WTC11 (cell line): ENCODE measurements around the gene KSR2. TPM values are rescaled to one million over a fixed set of nuclear protein-coding genes. Genes with fewer than 3 reads are reported as not detected.

ENCODE experiments used
- ATAC-seq: fragments of 200-7000 bp; cut with Tn5 transposase; 2 replicates; pipeline ENCODE4 v1.10.0; 2021; ENCODE audit warnings: mild to moderate bottlenecking, moderate library complexity
- CTCF ChIA-PET: fragments of 300-600 bp; sonication (Branson Sonifier 250); formaldehyde crosslinking; loops from one replicate; lab custom pipeline; 2021; ENCODE audit warnings: antibody characterized with exemption; lab: Charles Lee
- POLR2A ChIA-PET: fragments of 350-600 bp; sonication (Branson Sonifier 250); formaldehyde crosslinking; loops from one replicate; lab custom pipeline; 2021; ENCODE audit warnings: antibody characterized with exemption; lab: Charles Lee
- DNase-seq: peaks from one replicate; pipeline ENCODE4 v3.0.0; 2021; ENCODE audit warnings: low spot score
- H3K27ac Mint-ChIP-seq: 2 replicates; pipeline ENCODE4 v1.8.0; 2021; ENCODE audit warnings: mixed read lengths
- H3K27me3 Mint-ChIP-seq: 2 replicates; pipeline ENCODE4 v1.8.0; 2021; ENCODE audit warnings: low read depth, mild to moderate bottlenecking, moderate library complexity, mixed read lengths
- H3K36me3 Mint-ChIP-seq: 2 replicates; pipeline ENCODE4 v1.8.0; 2021; ENCODE audit warnings: mixed read lengths
- H3K4me1 Mint-ChIP-seq: 2 replicates; pipeline ENCODE4 v1.8.0; 2022; ENCODE audit warnings: mixed read lengths
- H3K4me3 Mint-ChIP-seq: 2 replicates; pipeline ENCODE4 v1.8.0; 2021; ENCODE audit warnings: mild to moderate bottlenecking, moderate library complexity, mixed read lengths
- H3K9me3 Mint-ChIP-seq: 2 replicates; pipeline ENCODE4 v1.8.0; 2021; ENCODE audit warnings: mixed read lengths
- ATF3 ChIP-seq: sonication (generic); formaldehyde crosslinking; conservative IDR thresholded peaks from 2 replicates; pipeline ENCODE4 v1.8.1; 2022; ENCODE audit warnings: mild to moderate bottlenecking, missing genetic modification reagents
- CDX4 ChIP-seq: fragments of 250-450 bp; sonication (Bioruptor Pico); IDR thresholded peaks from 2 replicates; pipeline ENCODE4 v1.9.0; 2021; ENCODE audit warnings: moderate library complexity, mild to moderate bottlenecking, inconsistent platforms, borderline replicate concordance
- CREB1 ChIP-seq: sonication (generic); formaldehyde crosslinking; IDR thresholded peaks from 2 replicates; pipeline ENCODE4 v1.8.0; 2023; ENCODE audit warnings: mild to moderate bottlenecking, missing genetic modification reagents
- EMX1 ChIP-seq: fragments of 250-450 bp; sonication (Bioruptor Pico); IDR thresholded peaks from 2 replicates; pipeline ENCODE4 v1.8.0; 2021; ENCODE audit warnings: mild to moderate bottlenecking
- ETV6 ChIP-seq: sonication (generic); formaldehyde crosslinking; IDR thresholded peaks from 2 replicates; pipeline ENCODE4 v1.8.1; 2022; ENCODE audit warnings: mild to moderate bottlenecking, missing genetic modification reagents
- HMGA2 ChIP-seq: fragments of 250-450 bp; sonication (Bioruptor Pico); IDR thresholded peaks from 2 replicates; pipeline ENCODE4 v1.4.0; 2021; ENCODE audit warnings: mild to moderate bottlenecking, moderate library complexity
- NR1H2 ChIP-seq: sonication (generic); formaldehyde crosslinking; IDR thresholded peaks from 2 replicates; pipeline ENCODE4 v1.9.0; 2021; ENCODE audit warnings: mild to moderate bottlenecking, moderate library complexity, missing genetic modification reagents
- PREB ChIP-seq: sonication (generic); formaldehyde crosslinking; IDR thresholded peaks from 2 replicates; pipeline ENCODE4 v1.8.1; 2022; ENCODE audit warnings: mild to moderate bottlenecking, missing genetic modification reagents, moderate library complexity, borderline replicate concordance
- TP53 ChIP-seq: sonication (generic); formaldehyde crosslinking; IDR thresholded peaks from 2 replicates; pipeline ENCODE4 v1.8.1; 2023; ENCODE audit warnings: mild to moderate bottlenecking, missing genetic modification reagents
- ZBTB21 ChIP-seq: sonication (generic); formaldehyde crosslinking; IDR thresholded peaks from 2 replicates; pipeline ENCODE4 v1.8.1; 2023; ENCODE audit warnings: mild to moderate bottlenecking, missing genetic modification reagents, borderline replicate concordance
- ZMAT4 ChIP-seq: fragments of 250-450 bp; sonication (Bioruptor Pico); IDR thresholded peaks from 2 replicates; pipeline ENCODE4 v1.9.0; 2021; ENCODE audit warnings: mild to moderate bottlenecking
- total RNA-seq: library from RNA; stranded (reverse); gene quantifications from 3 replicates; pipeline ENCODE4 v1.2.3, GENCODE V29; 2021
- TF ChIP-seq, protein P1 (sequence below): fragments of 250-450 bp; sonication (Bioruptor Pico); IDR thresholded peaks from 2 replicates; pipeline ENCODE4 v1.9.0; 2021; ENCODE audit warnings: mild to moderate bottlenecking
- TF ChIP-seq, protein P2 (sequence below): sonication (generic); formaldehyde crosslinking; IDR thresholded peaks from 2 replicates; pipeline ENCODE4 v1.8.0; 2023; ENCODE audit warnings: missing genetic modification reagents, mild to moderate bottlenecking, borderline replicate concordance
- TF ChIP-seq, protein P3 (sequence below): fragments of 250-450 bp; sonication (Bioruptor Pico); IDR thresholded peaks from 2 replicates; pipeline ENCODE4 v2.1.2; 2022; ENCODE audit warnings: mild to moderate bottlenecking, moderate library complexity
- TF ChIP-seq, protein P4 (sequence below): fragments of 200-600 bp; IDR thresholded peaks from 2 replicates; pipeline ENCODE4 v1.8.0; 2022; ENCODE audit warnings: antibody characterized with exemption
- TF ChIP-seq, protein P5 (sequence below): sonication (generic); formaldehyde crosslinking; IDR thresholded peaks from 2 replicates; pipeline ENCODE4 v1.8.1; 2022; ENCODE audit warnings: low read depth, mild to moderate bottlenecking, moderate library complexity, missing genetic modification reagents, borderline replicate concordance

Gene KSR2
- total RNA-seq, 1 experiment from 2014 or later: 2.4 TPM

GRCh38 chr12:117526757-117527478 is 441.9 kb downstream of the KSR2 start:
- TF ChIP-seq EMX1 (CRISPR knock-in tag) (no peak), PREB (CRISPR knock-in tag) (no peak), ZMAT4 (no peak), ZBTB21 (no peak), HMGA2 (CRISPR knock-in tag) (no peak), CREB1 (CRISPR knock-in tag) (no peak), NR1H2 (CRISPR knock-in tag) (no peak)
- TF ChIP-seq, protein P1, sequence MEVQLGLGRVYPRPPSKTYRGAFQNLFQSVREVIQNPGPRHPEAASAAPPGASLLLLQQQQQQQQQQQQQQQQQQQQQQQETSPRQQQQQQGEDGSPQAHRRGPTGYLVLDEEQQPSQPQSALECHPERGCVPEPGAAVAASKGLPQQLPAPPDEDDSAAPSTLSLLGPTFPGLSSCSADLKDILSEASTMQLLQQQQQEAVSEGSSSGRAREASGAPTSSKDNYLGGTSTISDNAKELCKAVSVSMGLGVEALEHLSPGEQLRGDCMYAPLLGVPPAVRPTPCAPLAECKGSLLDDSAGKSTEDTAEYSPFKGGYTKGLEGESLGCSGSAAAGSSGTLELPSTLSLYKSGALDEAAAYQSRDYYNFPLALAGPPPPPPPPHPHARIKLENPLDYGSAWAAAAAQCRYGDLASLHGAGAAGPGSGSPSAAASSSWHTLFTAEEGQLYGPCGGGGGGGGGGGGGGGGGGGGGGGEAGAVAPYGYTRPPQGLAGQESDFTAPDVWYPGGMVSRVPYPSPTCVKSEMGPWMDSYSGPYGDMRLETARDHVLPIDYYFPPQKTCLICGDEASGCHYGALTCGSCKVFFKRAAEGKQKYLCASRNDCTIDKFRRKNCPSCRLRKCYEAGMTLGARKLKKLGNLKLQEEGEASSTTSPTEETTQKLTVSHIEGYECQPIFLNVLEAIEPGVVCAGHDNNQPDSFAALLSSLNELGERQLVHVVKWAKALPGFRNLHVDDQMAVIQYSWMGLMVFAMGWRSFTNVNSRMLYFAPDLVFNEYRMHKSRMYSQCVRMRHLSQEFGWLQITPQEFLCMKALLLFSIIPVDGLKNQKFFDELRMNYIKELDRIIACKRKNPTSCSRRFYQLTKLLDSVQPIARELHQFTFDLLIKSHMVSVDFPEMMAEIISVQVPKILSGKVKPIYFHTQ (CRISPR knock-in tag): no peak
- TF ChIP-seq, protein P2, sequence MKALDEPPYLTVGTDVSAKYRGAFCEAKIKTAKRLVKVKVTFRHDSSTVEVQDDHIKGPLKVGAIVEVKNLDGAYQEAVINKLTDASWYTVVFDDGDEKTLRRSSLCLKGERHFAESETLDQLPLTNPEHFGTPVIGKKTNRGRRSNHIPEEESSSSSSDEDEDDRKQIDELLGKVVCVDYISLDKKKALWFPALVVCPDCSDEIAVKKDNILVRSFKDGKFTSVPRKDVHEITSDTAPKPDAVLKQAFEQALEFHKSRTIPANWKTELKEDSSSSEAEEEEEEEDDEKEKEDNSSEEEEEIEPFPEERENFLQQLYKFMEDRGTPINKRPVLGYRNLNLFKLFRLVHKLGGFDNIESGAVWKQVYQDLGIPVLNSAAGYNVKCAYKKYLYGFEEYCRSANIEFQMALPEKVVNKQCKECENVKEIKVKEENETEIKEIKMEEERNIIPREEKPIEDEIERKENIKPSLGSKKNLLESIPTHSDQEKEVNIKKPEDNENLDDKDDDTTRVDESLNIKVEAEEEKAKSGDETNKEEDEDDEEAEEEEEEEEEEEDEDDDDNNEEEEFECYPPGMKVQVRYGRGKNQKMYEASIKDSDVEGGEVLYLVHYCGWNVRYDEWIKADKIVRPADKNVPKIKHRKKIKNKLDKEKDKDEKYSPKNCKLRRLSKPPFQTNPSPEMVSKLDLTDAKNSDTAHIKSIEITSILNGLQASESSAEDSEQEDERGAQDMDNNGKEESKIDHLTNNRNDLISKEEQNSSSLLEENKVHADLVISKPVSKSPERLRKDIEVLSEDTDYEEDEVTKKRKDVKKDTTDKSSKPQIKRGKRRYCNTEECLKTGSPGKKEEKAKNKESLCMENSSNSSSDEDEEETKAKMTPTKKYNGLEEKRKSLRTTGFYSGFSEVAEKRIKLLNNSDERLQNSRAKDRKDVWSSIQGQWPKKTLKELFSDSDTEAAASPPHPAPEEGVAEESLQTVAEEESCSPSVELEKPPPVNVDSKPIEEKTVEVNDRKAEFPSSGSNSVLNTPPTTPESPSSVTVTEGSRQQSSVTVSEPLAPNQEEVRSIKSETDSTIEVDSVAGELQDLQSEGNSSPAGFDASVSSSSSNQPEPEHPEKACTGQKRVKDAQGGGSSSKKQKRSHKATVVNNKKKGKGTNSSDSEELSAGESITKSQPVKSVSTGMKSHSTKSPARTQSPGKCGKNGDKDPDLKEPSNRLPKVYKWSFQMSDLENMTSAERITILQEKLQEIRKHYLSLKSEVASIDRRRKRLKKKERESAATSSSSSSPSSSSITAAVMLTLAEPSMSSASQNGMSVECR (CRISPR knock-in tag): no peak
- TF ChIP-seq, protein P3, sequence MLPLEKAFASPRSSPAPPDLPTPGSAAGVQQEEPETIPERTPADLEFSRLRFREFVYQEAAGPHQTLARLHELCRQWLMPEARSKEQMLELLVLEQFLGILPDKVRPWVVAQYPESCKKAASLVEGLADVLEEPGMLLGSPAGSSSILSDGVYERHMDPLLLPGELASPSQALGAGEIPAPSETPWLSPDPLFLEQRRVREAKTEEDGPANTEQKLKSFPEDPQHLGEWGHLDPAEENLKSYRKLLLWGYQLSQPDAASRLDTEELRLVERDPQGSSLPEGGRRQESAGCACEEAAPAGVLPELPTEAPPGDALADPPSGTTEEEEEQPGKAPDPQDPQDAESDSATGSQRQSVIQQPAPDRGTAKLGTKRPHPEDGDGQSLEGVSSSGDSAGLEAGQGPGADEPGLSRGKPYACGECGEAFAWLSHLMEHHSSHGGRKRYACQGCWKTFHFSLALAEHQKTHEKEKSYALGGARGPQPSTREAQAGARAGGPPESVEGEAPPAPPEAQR: no peak
- TF ChIP-seq, protein P4, sequence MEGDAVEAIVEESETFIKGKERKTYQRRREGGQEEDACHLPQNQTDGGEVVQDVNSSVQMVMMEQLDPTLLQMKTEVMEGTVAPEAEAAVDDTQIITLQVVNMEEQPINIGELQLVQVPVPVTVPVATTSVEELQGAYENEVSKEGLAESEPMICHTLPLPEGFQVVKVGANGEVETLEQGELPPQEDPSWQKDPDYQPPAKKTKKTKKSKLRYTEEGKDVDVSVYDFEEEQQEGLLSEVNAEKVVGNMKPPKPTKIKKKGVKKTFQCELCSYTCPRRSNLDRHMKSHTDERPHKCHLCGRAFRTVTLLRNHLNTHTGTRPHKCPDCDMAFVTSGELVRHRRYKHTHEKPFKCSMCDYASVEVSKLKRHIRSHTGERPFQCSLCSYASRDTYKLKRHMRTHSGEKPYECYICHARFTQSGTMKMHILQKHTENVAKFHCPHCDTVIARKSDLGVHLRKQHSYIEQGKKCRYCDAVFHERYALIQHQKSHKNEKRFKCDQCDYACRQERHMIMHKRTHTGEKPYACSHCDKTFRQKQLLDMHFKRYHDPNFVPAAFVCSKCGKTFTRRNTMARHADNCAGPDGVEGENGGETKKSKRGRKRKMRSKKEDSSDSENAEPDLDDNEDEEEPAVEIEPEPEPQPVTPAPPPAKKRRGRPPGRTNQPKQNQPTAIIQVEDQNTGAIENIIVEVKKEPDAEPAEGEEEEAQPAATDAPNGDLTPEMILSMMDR: no peak
- CTCF ChIA-PET: interaction anchor here (1.0 to 1.6 kb wide), 2 partner anchors 61 to 330 kb away, joined by 3 to 4 read pairs; no protein-coding TSS in a partner anchor
- Mint-ChIP-seq H3K27ac (no peak overlapping the region), H3K9me3 (0 out of 2 replicates have a peak, but pooled peaks cover 6% of the 10 kb centered on the region), H3K4me3 (no peak overlapping the region), H3K36me3 (no peaks in the 10 kb centered on the region), H3K27me3 (no peaks in the 10 kb centered on the region; the same call in 1 of the 2 replicates), H3K4me1 (no peaks in the 10 kb centered on the region)
- no peak for DNase-seq
- ATAC-seq: no peak
- POLR2A ChIA-PET: interaction anchor here (0.6 kb wide), 1 partner anchor 671 kb away, joined by 4 read pairs; no protein-coding TSS in a partner anchor

GRCh38 chr12:117525766-117526165 is 443.0 kb downstream of the KSR2 start:
- H3K36me3 Mint-ChIP-seq: no peaks in the 10 kb centered on the region
- ChIA-PET CTCF (interaction anchor here (1.2 to 1.9 kb wide), 3 partner anchors 62 to 331 kb away, joined by 4 to 5 read pairs (median 4); no protein-coding TSS in a partner anchor), POLR2A (no interaction called here)
- no peak overlapping the region for H3K27ac Mint-ChIP-seq
- H3K9me3 Mint-ChIP-seq: no peaks in the 10 kb centered on the region
- H3K27me3 Mint-ChIP-seq: no peaks in the 10 kb centered on the region; the same call in 1 of the 2 replicates
- H3K4me1 Mint-ChIP-seq: no peaks in the 10 kb centered on the region
- DNase-seq (no peak), ATAC-seq (no peak)
- no peak overlapping the region for H3K4me3 Mint-ChIP-seq
- TF ChIP-seq ATF3 (no peak), TP53 (no peak), CDX4 (no peak), ETV6 (CRISPR knock-in tag) (no peak)
- TF ChIP-seq, protein P5, sequence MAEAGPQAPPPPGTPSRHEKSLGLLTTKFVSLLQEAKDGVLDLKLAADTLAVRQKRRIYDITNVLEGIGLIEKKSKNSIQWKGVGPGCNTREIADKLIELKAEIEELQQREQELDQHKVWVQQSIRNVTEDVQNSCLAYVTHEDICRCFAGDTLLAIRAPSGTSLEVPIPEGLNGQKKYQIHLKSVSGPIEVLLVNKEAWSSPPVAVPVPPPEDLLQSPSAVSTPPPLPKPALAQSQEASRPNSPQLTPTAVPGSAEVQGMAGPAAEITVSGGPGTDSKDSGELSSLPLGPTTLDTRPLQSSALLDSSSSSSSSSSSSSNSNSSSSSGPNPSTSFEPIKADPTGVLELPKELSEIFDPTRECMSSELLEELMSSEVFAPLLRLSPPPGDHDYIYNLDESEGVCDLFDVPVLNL (CRISPR knock-in tag): no peak
